Heart left ventricle (tissue), 13 donors: ENCODE data around the gene MRPL58.

Experiments used
- POLR2A ChIP-seq, 2 donors: fragments of 450-650 bp; IDR thresholded peaks; one replicate each; pipeline ENCODE4 v1.6.1; 2017; ENCODE audit warnings: antibody characterized with exemption in 2 of 2, mild to moderate bottlenecking in 2 of 2, moderate library complexity in 2 of 2
- TF ChIP-seq, protein P1 (sequence below), 12 donors: fragments of 200-600 bp; sonication (generic) in 4 of 12; IDR thresholded peaks; one replicate each; pipeline versions ENCODE4 v1.5.0 to v1.8.0; 2018 to 2022; ENCODE audit warnings: antibody characterized with exemption in 12 of 12, mild to moderate bottlenecking in 5 of 12
- donor health status: ischemic (EF 13 %, LVEDD 7.1; RV severe dilation, severe dysfunction).
- donor health status: DM: no; HTN: yes; CAD: no.
- donor health status: DM: no; HTN: no; CAD: no.
- donor health status: ischemic (EF 25% LVEDD 6.9; RV normal size, moderate dysfunction).
- donor health status: ischemic (EF 25% LVEDD 5.7; RV mildly dilated, moderate dysfunction).
- donor health status: ischemic (EF 35%, LVEDD 5.7; RV mildly dilated, moderate dysfunction).
- donor health status: nonischemic (EF 11% LVEDD 7.7; RV severe dilation, severe dysfunction).
- donor health status: DM: yes; HTN: yes; CAD: no.
- donor health status: PGD.
- donor health status: ischemic (EF 29% LVEDD 5.4; RV normal size, mild dysfunction).
- donor health status: nonischemic (EF 23%, LVEDD 6.1; RV moderate dilation, normal function).

- TF ChIP-seq, protein P1, sequence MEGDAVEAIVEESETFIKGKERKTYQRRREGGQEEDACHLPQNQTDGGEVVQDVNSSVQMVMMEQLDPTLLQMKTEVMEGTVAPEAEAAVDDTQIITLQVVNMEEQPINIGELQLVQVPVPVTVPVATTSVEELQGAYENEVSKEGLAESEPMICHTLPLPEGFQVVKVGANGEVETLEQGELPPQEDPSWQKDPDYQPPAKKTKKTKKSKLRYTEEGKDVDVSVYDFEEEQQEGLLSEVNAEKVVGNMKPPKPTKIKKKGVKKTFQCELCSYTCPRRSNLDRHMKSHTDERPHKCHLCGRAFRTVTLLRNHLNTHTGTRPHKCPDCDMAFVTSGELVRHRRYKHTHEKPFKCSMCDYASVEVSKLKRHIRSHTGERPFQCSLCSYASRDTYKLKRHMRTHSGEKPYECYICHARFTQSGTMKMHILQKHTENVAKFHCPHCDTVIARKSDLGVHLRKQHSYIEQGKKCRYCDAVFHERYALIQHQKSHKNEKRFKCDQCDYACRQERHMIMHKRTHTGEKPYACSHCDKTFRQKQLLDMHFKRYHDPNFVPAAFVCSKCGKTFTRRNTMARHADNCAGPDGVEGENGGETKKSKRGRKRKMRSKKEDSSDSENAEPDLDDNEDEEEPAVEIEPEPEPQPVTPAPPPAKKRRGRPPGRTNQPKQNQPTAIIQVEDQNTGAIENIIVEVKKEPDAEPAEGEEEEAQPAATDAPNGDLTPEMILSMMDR (IDR thresholded peaks at IDR 0.05), result no peak
- no peak for TF ChIP-seq POLR2A (IDR thresholded peaks at IDR 0.05)
Observed at GRCh38 chr17:75067856-75068255, 55.4 kb downstream of the MRPL58 start.
